KOPT-K1 (cell line): ENCODE data around the gene PCYT2.

Experiments
- H3K27ac ChIP-seq: fragments of 200-600 bp; sonication (generic); 2 replicates; pipeline ENCODE4 v1.5.1; 2016; ENCODE audit warnings: antibody characterized with exemption, mild to moderate bottlenecking, low read depth, low read length; ENCODE audit not compliant: poor library complexity, severe bottlenecking
- H3K36me3 ChIP-seq: fragments of 200-600 bp; sonication (generic); 2 replicates; pipeline ENCODE4 v1.5.1; 2017; ENCODE audit warnings: antibody characterized with exemption, mild to moderate bottlenecking, low read length, moderate library complexity; ENCODE audit not compliant: insufficient read depth
- H3K9me3 ChIP-seq: fragments of 200-600 bp; sonication (generic); 2 replicates; pipeline ENCODE4 v1.5.1; 2017; ENCODE audit warnings: antibody characterized with exemption, low read length, mild to moderate bottlenecking; ENCODE audit not compliant: insufficient read depth, poor library complexity, severe bottlenecking

The PCYT2 gene

DNA sequence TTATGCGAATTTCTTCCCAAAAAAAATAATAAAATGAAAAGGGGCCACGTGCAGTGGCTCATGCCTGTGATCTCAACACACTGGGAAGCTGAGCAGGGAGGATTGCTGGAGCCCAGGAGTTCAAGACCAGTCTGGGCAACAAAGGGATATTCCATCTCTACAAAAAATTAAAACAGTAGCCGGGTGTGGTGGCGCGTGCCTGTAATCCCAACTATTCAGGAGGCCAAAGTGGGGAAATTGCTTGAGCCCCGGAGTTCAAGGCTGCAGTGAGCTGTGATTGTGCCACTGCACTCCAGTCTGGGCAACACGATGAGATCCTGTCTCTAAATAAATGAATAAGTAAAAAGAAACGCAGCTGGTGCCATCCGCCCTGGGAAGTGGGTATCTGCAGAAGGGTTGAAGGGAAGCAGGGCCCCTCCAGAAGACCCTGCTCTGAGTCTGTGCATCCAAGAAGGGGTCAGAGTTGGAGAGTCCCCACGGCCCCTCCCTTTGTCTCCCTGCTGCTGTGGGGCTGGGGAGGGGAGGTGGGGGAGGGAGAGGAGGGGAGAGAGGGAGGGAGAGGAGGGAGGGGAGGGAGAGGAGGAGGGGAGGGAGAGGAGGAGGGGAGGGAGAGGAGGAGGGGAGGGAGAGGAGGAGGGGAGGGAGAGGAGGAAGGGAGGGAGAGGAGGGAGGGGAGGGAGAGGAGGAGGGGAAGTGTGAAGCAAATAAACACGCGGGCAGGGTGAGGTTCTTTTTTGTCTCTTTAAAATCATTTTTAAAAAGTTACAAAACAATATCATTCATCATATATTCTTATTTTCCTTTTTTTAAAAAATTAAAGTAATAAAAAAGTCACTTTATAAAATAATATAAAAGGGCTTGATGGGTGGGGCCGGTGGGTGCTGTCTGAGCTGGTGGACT is 40.8 kb upstream of the PCYT2 start:
- H3K27ac ChIP-seq: no peak overlapping the region
- no peaks in the 10 kb centered on the region for H3K36me3 ChIP-seq
- H3K9me3 ChIP-seq: no peaks in the 10 kb centered on the region

GRCh38 chr17:81950501-81950900 is 39.3 kb upstream of the PCYT2 start:
- Histone ChIP-seq H3K27ac (no peak overlapping the region), H3K36me3 (no peaks in the 10 kb centered on the region), H3K9me3 (no peaks in the 10 kb centered on the region)

GRCh38 chr17:81948635-81949378 is 37.6 kb upstream of the PCYT2 start:
- no peak overlapping the region for H3K27ac ChIP-seq
- no peaks in the 10 kb centered on the region for H3K9me3 ChIP-seq
- H3K36me3 ChIP-seq: no peaks in the 10 kb centered on the region

- H3K36me3 ChIP-seq: no peaks in the 10 kb centered on the region
- H3K27ac ChIP-seq: no peak within 1 kb of the TSS
- no peaks in the 10 kb centered on the region for H3K9me3 ChIP-seq
Measured at GRCh38 chr17:81947189-81947588, 36.0 kb upstream of the PCYT2 start, which contains the start of gene MYADML2. MYADML2 (minus strand) TSS chr17:81947233; CDS start chr17:81941741, 5,492 bp downstream.

DNA sequence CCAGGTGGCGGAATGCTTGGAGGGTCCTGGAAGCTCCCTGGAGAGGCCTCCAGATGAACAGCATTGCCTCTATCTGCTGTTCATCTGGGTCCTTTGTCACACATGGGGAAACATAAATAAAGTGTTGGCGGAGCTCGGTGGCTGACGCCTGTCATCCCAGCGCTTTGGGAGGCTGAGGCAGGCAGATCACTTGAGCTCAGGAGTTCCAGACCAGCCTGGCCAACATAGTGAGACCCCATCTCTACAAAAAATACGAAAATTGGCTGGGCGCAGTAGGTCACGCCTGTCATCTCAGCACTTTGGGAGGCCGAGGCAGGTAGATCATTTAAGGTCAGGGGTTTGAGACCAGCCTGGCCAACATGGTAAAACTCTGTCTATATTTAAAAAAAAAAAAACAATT is 33.7 kb upstream of the PCYT2 start:
- no peaks in the 10 kb centered on the region for H3K36me3 ChIP-seq
- H3K9me3 ChIP-seq: no peaks in the 10 kb centered on the region
- no peak overlapping the region for H3K27ac ChIP-seq

GRCh38 chr17:81942167-81942553 is 31.0 kb upstream of the PCYT2 start:
- Histone ChIP-seq H3K9me3 (no peaks in the 10 kb centered on the region), H3K36me3 (no peaks in the 10 kb centered on the region), H3K27ac (no peak overlapping the region)

DNA sequence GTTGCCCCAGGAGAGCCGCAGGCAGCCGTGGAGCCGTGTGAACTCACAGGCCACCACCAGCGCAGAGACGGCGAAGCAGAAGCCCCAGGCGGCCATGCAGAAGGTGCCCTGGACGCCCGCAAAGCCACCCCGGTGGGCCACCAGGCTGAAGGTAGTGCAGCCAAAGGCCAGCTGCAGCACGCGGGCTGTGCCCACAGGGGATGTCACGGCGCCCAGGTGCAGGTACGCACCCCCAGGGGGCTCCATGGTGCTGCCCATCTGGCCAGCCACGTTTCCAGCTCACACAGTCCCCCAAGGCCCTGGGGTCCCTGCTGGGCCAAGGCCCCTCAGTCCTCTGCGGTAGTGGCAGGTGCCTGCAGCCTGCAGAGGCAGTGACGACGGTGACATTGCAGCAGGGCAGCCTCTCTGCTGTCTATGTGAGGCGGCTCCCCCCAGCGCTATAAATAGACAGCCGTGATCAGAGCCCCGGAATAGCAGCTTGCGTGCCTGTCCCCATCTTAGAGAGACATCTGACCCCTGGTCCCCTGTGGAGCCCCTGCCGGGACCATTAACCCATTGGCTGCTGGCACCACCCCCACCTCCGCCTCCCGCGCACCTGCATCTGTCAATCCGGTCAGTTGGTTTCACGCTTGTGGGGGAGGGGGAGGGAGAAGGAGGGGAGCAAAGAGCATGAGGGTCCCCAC is 30.4 kb upstream of the PCYT2 start:
- no peak overlapping the region for H3K27ac ChIP-seq
- no peaks in the 10 kb centered on the region for H3K9me3 ChIP-seq
- H3K36me3 ChIP-seq: no peaks in the 10 kb centered on the region

- H3K27ac ChIP-seq: no peak overlapping the region
- H3K36me3 ChIP-seq: no peaks in the 10 kb centered on the region
- H3K9me3 ChIP-seq: no peaks in the 10 kb centered on the region
Measured at GRCh38 chr17:81940538-81941483, 29.6 kb upstream of the PCYT2 start.

GRCh38 chr17:81939881-81940385 is 28.7 kb upstream of the PCYT2 start:
- H3K36me3 ChIP-seq: no peaks in the 10 kb centered on the region
- H3K9me3 ChIP-seq: no peaks in the 10 kb centered on the region
- no peak overlapping the region for H3K27ac ChIP-seq

- Histone ChIP-seq H3K27ac (no peak overlapping the region), H3K9me3 (no peaks in the 10 kb centered on the region), H3K36me3 (no peaks in the 10 kb centered on the region)
Measured at GRCh38 chr17:81939218-81939617, 28.0 kb upstream of the PCYT2 start.

- no peak overlapping the region for H3K27ac ChIP-seq
- H3K9me3 ChIP-seq: no peaks in the 10 kb centered on the region
- H3K36me3 ChIP-seq: no peaks in the 10 kb centered on the region
Measured at GRCh38 chr17:81935709-81936084, 24.5 kb upstream of the PCYT2 start.

- no peak overlapping the region for H3K27ac ChIP-seq
- no peaks in the 10 kb centered on the region for H3K9me3 ChIP-seq
- no peaks in the 10 kb centered on the region for H3K36me3 ChIP-seq
Measured at GRCh38 chr17:81934850-81935708, 23.9 kb upstream of the PCYT2 start.

DNA sequence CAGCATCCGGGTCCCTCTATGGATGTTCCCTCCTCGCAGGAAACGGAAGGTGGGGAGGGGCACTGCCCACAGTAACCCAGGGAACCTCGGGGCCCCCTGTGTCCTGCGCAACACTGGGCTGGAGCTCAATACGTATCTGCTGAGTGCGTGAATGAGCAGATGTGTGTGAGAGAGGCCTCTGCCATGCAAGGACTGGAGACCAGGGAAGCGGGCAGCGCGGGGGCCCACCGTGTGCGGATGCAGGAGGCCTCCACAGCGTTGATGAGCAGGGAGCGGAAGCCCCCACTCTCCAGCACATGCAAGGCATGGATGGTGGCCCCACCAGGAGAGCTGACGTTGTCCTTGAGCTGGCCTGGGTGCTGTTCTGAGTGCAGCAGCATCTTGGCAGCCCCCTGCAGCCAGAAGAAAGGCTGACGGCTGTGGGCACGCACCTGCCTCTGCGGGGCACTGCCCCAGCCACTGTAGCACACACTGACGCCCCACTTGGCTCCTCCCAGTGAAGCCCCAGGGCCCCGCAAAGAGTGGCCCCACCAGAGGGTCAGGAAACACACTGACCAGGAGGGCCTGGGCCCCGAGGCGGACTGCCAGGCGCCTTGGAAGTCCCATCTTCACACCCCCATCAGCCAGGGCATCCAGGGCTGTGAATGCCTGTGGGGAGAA is 23.0 kb upstream of the PCYT2 start:
- Histone ChIP-seq H3K36me3 (no peaks in the 10 kb centered on the region), H3K27ac (no peak overlapping the region), H3K9me3 (no peaks in the 10 kb centered on the region)
